Liver (tissue), 9 donors: ENCODE data around the gene PAX4. TPM values are rescaled to one million over a fixed set of nuclear protein-coding genes. Genes with fewer than 3 reads are reported as not detected.

ENCODE experiments used
- DNase-seq: peaks from one replicate; pipeline ENCODE4 v3.0.0-alpha.2; 2017; ENCODE audit warnings: low spot score
- H3K27ac ChIP-seq, 2 donors: one replicate each; pipeline ENCODE4 v1.7.0; 2013; ENCODE audit warnings: inconsistent platforms in 2 of 2, low read length in 2 of 2, control low read depth in 1 of 2, low read depth in 1 of 2, mild to moderate bottlenecking in 1 of 2
- H3K27me3 ChIP-seq, 4 donors: one replicate each; pipeline versions ENCODE4 v1.6.1 to v1.7.0; 2013; ENCODE audit warnings: low read length in 3 of 4, inconsistent platforms in 1 of 4, mild to moderate bottlenecking in 1 of 4, moderate library complexity in 1 of 4; ENCODE audit not compliant: control insufficient read depth in 4 of 4, insufficient read depth in 4 of 4
- H3K36me3 ChIP-seq, 4 donors: one replicate each; pipeline versions ENCODE4 v1.6.1 to v1.7.0; 2013; ENCODE audit warnings: low read length in 3 of 4, mild to moderate bottlenecking in 3 of 4, low read depth in 1 of 4, moderate library complexity in 1 of 4; ENCODE audit not compliant: control insufficient read depth in 4 of 4, insufficient read depth in 3 of 4
- H3K4me1 ChIP-seq, 4 donors: one replicate each; pipeline versions ENCODE4 v1.6.1 to v1.7.0; 2013; ENCODE audit warnings: low read length in 3 of 4, mild to moderate bottlenecking in 3 of 4, moderate library complexity in 1 of 4; ENCODE audit not compliant: control insufficient read depth in 4 of 4, insufficient read depth in 4 of 4
- H3K4me3 ChIP-seq, 3 donors: one replicate each; pipeline versions ENCODE4 v1.6.1 to v1.7.0; 2013; ENCODE audit warnings: low read length in 3 of 3, control low read depth in 1 of 3, low read depth in 1 of 3, mild to moderate bottlenecking in 1 of 3
- H3K9ac ChIP-seq, 2 donors: one replicate each; pipeline ENCODE4 v1.7.0; 2013; ENCODE audit warnings: low read length in 2 of 2, mild to moderate bottlenecking in 2 of 2, moderate library complexity in 2 of 2, control low read depth in 1 of 2, low read depth in 1 of 2
- H3K9me3 ChIP-seq, 4 donors: one replicate each; pipeline versions ENCODE4 v1.6.1 to v1.7.0; 2013; ENCODE audit warnings: low read length in 3 of 4; ENCODE audit not compliant: control insufficient read depth in 4 of 4
- EGR1 ChIP-seq, 2 donors: IDR thresholded peaks; 2 replicates each; pipeline ENCODE4 v1.6.1; 2016 to 2018; ENCODE audit warnings: antibody characterized with exemption in 2 of 2, low read depth in 2 of 2
- FOXA1 ChIP-seq: IDR thresholded peaks from 2 replicates; pipeline ENCODE4 v1.6.1; 2016; ENCODE audit warnings: antibody characterized with exemption
- FOXA2 ChIP-seq: IDR thresholded peaks from 2 replicates; pipeline ENCODE4 v1.6.1; 2016; ENCODE audit warnings: antibody characterized with exemption
- GABPA ChIP-seq, 2 donors: IDR thresholded peaks in 1 of 2; conservative IDR thresholded peaks in 1 of 2; 2 replicates each; pipeline ENCODE4 v1.6.1; 2016; ENCODE audit warnings: antibody characterized with exemption in 2 of 2, mild to moderate bottlenecking in 1 of 2, moderate library complexity in 1 of 2
- HNF4A ChIP-seq, 2 donors: conservative IDR thresholded peaks; 2 replicates each; pipeline ENCODE4 v1.6.1; 2016; ENCODE audit warnings: antibody characterized with exemption in 2 of 2, mild to moderate bottlenecking in 2 of 2
- HNF4G ChIP-seq: IDR thresholded peaks from 2 replicates; pipeline ENCODE4 v1.6.1; 2016; ENCODE audit warnings: antibody characterized with exemption
- JUND ChIP-seq, 2 donors: IDR thresholded peaks; 2 replicates each; pipeline ENCODE4 v1.6.1; 2016; ENCODE audit warnings: antibody characterized with exemption in 2 of 2
- NR2F2 ChIP-seq: IDR thresholded peaks from 2 replicates; pipeline ENCODE4 v1.6.1; 2016; ENCODE audit warnings: antibody characterized with exemption
- RAD21 ChIP-seq, 2 donors: IDR thresholded peaks; 2 replicates each; pipeline ENCODE4 v1.6.1; 2016; ENCODE audit warnings: antibody characterized with exemption in 2 of 2, mild to moderate bottlenecking in 2 of 2
- RXRA ChIP-seq, 2 donors: IDR thresholded peaks; 2 replicates each; pipeline ENCODE4 v1.6.1; 2017 to 2018; ENCODE audit warnings: antibody characterized with exemption in 2 of 2, mild to moderate bottlenecking in 1 of 2
- SP1 ChIP-seq: IDR thresholded peaks from 2 replicates; pipeline ENCODE4 v1.6.1; 2018; ENCODE audit warnings: antibody characterized with exemption, mild to moderate bottlenecking
- TAF1 ChIP-seq: conservative IDR thresholded peaks from 2 replicates; pipeline ENCODE4 v1.6.1; 2016; ENCODE audit warnings: antibody characterized with exemption, mild to moderate bottlenecking
- YY1 ChIP-seq: IDR thresholded peaks from 2 replicates; pipeline ENCODE4 v1.6.1; 2016; ENCODE audit warnings: antibody characterized with exemption, mild to moderate bottlenecking
- WGBS: extraction: QIAGEN DNeasy Blood & Tissue Kit; methylation state at CpG from one replicate; pipeline ENCODE4 v1.1.7; 2013; 5-methylcytosine and 5-hydroxymethylcytosine counted together
- polyA plus RNA-seq, 2 donors: library from polyadenylated mRNA; stranded (reverse) in 1 of 2; unstranded in 1 of 2; fragments of 200-250 nt in 1 of 2; fragments of >200 nt in 1 of 2; fragmentation: Nextera tagmentation in 1 of 2; extraction: Ambion mirVana in 1 of 2; gene quantifications; one replicate each; pipeline versions ENCODE4 v1.2.1 to v1.2.3, GENCODE V29; 2013 to 2015
- total RNA-seq, 2 donors: library from RNA; depleted of rRNA; stranded (reverse); fragments of >200 nt; gene quantifications; one replicate each; pipeline ENCODE4 v1.2.3, GENCODE V29; 2014
- TF ChIP-seq, protein P1 (sequence below): fragments of 150-350 bp; IDR thresholded peaks from 2 replicates; pipeline ENCODE4 v1.5.1; 2017; ENCODE audit warnings: improper control_type of control experiment, low read depth, low read length; ENCODE audit not compliant: missing input control
- TF ChIP-seq, protein P2 (sequence below): IDR thresholded peaks from 2 replicates; pipeline ENCODE4 v1.6.1; 2016; ENCODE audit warnings: antibody characterized with exemption
- TF ChIP-seq, protein P3 (sequence below): IDR thresholded peaks from 2 replicates; pipeline ENCODE4 v1.6.1; 2016; ENCODE audit warnings: antibody characterized with exemption
- TF ChIP-seq, protein P4 (sequence below): IDR thresholded peaks from 2 replicates; pipeline ENCODE4 v1.6.1; 2016; ENCODE audit warnings: antibody characterized with exemption, mild to moderate bottlenecking
- TF ChIP-seq, protein P5 (sequence below): IDR thresholded peaks from 2 replicates; pipeline ENCODE4 v1.6.1; 2016; ENCODE audit warnings: antibody characterized with exemption
- donor health status: healthy.
- donor health status: healthy.
- donor health status: healthy.
- donor health status: healthy.
- donor health status: healthy.

The PAX4 gene
- total and polyA plus RNA-seq, 4 donors = not detected

DNA sequence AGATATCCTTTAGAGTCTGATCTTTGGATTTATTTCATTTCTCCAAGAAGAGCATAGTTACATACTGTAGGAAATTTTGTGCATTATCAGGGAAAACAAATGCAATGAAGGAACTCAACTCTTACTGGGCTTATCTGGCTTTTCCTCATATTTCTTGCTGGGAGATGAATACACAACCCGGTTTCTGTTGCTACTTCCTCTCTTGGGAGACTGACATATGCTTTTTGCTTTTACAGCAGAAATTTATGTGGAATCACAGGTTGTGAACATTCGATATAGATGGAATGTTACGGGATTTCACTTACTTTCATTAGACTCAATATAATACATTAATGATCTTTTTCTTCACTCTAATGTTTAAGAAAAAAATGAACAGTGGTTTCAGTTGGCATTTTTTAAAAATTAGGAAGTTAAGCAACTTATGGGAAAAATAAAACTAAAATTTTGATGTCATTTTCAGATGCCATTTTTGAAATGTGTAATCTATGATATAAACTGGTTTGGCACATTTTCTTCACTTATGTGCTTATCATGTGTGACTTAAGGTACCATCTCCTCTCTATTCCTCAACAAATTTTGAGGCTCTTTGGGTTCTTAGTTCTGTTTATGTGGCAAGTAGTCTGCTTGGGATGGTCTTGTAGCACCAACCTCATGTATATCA, 41.2 kb upstream of the PAX4 start (continued):
- TF ChIP-seq, protein P1, sequence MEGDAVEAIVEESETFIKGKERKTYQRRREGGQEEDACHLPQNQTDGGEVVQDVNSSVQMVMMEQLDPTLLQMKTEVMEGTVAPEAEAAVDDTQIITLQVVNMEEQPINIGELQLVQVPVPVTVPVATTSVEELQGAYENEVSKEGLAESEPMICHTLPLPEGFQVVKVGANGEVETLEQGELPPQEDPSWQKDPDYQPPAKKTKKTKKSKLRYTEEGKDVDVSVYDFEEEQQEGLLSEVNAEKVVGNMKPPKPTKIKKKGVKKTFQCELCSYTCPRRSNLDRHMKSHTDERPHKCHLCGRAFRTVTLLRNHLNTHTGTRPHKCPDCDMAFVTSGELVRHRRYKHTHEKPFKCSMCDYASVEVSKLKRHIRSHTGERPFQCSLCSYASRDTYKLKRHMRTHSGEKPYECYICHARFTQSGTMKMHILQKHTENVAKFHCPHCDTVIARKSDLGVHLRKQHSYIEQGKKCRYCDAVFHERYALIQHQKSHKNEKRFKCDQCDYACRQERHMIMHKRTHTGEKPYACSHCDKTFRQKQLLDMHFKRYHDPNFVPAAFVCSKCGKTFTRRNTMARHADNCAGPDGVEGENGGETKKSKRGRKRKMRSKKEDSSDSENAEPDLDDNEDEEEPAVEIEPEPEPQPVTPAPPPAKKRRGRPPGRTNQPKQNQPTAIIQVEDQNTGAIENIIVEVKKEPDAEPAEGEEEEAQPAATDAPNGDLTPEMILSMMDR = no peak
- TF ChIP-seq TAF1 = no peak

DNA sequence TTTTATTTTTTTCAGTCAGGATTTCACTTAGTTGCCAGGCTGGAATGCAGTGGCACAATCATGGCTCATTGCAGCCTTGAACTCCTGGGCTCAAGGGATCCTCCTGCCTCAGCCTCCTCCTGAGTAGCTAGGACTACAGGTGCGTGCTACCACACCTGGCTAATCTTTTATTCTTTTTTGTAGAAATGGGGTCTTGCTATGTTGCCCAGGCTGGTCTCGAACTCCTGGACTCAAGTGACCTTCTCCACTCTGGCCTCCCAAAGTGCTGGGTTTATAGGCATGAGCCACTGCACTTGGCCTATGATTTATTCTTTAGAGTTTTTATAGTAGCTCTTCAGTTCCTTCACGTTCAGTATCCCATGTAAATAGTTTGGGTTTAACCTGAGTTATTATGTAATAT, 39.6 kb upstream of the PAX4 start:
- no peak for TF ChIP-seq FOXA1
- TF ChIP-seq, protein P2, sequence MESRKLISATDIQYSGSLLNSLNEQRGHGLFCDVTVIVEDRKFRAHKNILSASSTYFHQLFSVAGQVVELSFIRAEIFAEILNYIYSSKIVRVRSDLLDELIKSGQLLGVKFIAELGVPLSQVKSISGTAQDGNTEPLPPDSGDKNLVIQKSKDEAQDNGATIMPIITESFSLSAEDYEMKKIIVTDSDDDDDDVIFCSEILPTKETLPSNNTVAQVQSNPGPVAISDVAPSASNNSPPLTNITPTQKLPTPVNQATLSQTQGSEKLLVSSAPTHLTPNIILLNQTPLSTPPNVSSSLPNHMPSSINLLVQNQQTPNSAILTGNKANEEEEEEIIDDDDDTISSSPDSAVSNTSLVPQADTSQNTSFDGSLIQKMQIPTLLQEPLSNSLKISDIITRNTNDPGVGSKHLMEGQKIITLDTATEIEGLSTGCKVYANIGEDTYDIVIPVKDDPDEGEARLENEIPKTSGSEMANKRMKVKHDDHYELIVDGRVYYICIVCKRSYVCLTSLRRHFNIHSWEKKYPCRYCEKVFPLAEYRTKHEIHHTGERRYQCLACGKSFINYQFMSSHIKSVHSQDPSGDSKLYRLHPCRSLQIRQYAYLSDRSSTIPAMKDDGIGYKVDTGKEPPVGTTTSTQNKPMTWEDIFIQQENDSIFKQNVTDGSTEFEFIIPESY = no peak

DNA sequence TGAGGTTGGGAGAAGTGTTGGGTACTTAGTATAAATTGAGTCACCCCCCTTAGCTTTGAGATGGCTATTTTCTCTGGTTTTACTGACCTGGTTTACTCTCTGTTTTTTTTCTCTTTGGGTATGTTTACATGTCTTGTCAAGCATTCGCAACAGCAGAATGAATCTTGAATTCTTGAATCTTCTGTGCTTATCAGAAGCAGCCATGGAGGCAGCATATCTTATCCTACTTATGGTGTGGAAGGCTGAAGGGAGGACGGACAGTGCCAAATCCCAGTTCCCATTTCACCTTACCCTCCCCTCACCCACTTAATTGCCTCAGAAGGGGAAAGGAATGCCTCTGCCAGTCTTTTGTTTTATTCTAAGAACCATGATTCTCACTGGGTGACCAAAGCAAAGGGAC, 37.8 kb upstream of the PAX4 start:
- no peak overlapping the region for H3K27ac ChIP-seq
- 77% methylated on average over 2 of the region's 2 CpGs for WGBS
- DNase-seq = no peak
- H3K27me3 ChIP-seq = no peaks in the 10 kb centered on the region
- H3K4me3 ChIP-seq = no peak overlapping the region
- TF ChIP-seq GABPA (IDR thresholded peaks at IDR 0.05 in 1 of 2, conservative IDR thresholded peaks at IDR 0.05 in 1 of 2) (no peak), JUND (IDR thresholded peaks at IDR 0.05) (no peak), SP1 (no peak), NR2F2 (no peak), FOXA2 (no peak), EGR1 (IDR thresholded peaks at IDR 0.05; ENCODE audit: low read depth in 2 of 2) (no peak), YY1 (no peak), TAF1 (no peak), HNF4G (no peak), FOXA1 (no peak), RXRA (IDR thresholded peaks at IDR 0.05) (no peak), HNF4A (conservative IDR thresholded peaks at IDR 0.05) (no peak), RAD21 (IDR thresholded peaks at IDR 0.05) (no peak)
- TF ChIP-seq, protein P3, sequence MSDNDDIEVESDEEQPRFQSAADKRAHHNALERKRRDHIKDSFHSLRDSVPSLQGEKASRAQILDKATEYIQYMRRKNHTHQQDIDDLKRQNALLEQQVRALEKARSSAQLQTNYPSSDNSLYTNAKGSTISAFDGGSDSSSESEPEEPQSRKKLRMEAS = no peak
- TF ChIP-seq, protein P1 = no peak
- TF ChIP-seq, protein P4, sequence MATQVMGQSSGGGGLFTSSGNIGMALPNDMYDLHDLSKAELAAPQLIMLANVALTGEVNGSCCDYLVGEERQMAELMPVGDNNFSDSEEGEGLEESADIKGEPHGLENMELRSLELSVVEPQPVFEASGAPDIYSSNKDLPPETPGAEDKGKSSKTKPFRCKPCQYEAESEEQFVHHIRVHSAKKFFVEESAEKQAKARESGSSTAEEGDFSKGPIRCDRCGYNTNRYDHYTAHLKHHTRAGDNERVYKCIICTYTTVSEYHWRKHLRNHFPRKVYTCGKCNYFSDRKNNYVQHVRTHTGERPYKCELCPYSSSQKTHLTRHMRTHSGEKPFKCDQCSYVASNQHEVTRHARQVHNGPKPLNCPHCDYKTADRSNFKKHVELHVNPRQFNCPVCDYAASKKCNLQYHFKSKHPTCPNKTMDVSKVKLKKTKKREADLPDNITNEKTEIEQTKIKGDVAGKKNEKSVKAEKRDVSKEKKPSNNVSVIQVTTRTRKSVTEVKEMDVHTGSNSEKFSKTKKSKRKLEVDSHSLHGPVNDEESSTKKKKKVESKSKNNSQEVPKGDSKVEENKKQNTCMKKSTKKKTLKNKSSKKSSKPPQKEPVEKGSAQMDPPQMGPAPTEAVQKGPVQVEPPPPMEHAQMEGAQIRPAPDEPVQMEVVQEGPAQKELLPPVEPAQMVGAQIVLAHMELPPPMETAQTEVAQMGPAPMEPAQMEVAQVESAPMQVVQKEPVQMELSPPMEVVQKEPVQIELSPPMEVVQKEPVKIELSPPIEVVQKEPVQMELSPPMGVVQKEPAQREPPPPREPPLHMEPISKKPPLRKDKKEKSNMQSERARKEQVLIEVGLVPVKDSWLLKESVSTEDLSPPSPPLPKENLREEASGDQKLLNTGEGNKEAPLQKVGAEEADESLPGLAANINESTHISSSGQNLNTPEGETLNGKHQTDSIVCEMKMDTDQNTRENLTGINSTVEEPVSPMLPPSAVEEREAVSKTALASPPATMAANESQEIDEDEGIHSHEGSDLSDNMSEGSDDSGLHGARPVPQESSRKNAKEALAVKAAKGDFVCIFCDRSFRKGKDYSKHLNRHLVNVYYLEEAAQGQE = no peak
- TF ChIP-seq, protein P5, sequence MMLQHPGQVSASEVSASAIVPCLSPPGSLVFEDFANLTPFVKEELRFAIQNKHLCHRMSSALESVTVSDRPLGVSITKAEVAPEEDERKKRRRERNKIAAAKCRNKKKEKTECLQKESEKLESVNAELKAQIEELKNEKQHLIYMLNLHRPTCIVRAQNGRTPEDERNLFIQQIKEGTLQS = no peak
- TF ChIP-seq, protein P2 = no peak
- no peak overlapping the region for H3K9ac ChIP-seq
- H3K9me3 ChIP-seq = no peaks in the 10 kb centered on the region
- peaks cover 0 to 6% (median under 1%) of the 10 kb centered on the region in 4 donors for H3K36me3 ChIP-seq
- peaks cover 10 to 39% (median 23%) of the 10 kb centered on the region in 4 donors for H3K4me1 ChIP-seq

More for the DNA sequence above, 39.6 kb upstream of the PAX4 start:
- WGBS = 77% methylated on average over 3 of the region's 3 CpGs
- H3K36me3 ChIP-seq = peaks cover 0 to 9% (median 2%) of the 10 kb centered on the region in 4 donors
- no peak for DNase-seq
- H3K27me3 ChIP-seq = no peaks in the 10 kb centered on the region
- H3K9me3 ChIP-seq = no peaks in the 10 kb centered on the region
- no peak overlapping the region for H3K4me3 ChIP-seq
- peaks cover 10 to 35% (median 24%) of the 10 kb centered on the region in 4 donors for H3K4me1 ChIP-seq
- no peak overlapping the region for H3K27ac ChIP-seq
- no peak overlapping the region for H3K9ac ChIP-seq
